ENCODE data around the gene HPSE2. TPM values are rescaled to one million over a fixed set of nuclear protein-coding genes. Genes with fewer than 3 reads are reported as not detected.

HPSE2 gene
- polyA plus RNA-seq, 1 experiment, result not detected

Small RNA genes lying within 50 kb of the gene (small RNA-seq; reads per million reads assigned to genes)
- gene MIR4685 (ENCODE audit: insufficient read length, low read depth) (not detected), gene MIR6507 (ENCODE audit: insufficient read length, low read depth) (not detected)

Other genes starting within 250 kb of the HPSE2 start
- gene CNNM1, start 93.5 kb upstream of the HPSE2 start, polyA plus RNA-seq (2011; rRNA removed), result 0.11 and 0.14 TPM in 2 replicates
- gene GOT1, start 194.8 kb upstream of the HPSE2 start, polyA plus RNA-seq (2011; rRNA removed), result 34.5 and 41.5 TPM in 2 replicates

Data from AG04450 (cell line).